ENCODE measurements around the gene NXNL1.
A peak's percentile ranks its signal among the peaks of the same experiment; 100 is the strongest.

The NXNL1 gene

GRCh38 chr19:17466487-17466850 lies 5.7 kb upstream of the NXNL1 start:
- Histone ChIP-seq H3K4me1 (ENCODE audit: control insufficient read depth, insufficient read depth, low read length) (peaks cover 13% of the 10 kb centered on the region), H3K27me3 (ENCODE audit: control insufficient read depth, insufficient read depth, low read length) (no peaks in the 10 kb centered on the region), H3K9ac (ENCODE audit: low read length) (no peak overlapping the region), H3K27ac (ENCODE audit: low read depth, low read length) (no peak overlapping the region), H3K36me3 (ENCODE audit: control insufficient read depth, insufficient read depth, low read length) (no peaks in the 10 kb centered on the region), H3K4me3 (ENCODE audit: low read length) (no peak overlapping the region)

GRCh38 chr19:17458970-17459369 lies 1.8 kb downstream of the NXNL1 start:
- H3K9ac ChIP-seq (ENCODE audit: low read length) = no peak overlapping the region
- no peaks in the 10 kb centered on the region for H3K36me3 ChIP-seq (ENCODE audit: control insufficient read depth, insufficient read depth, low read length)
- no peak overlapping the region for H3K4me3 ChIP-seq (ENCODE audit: low read length)
- peaks cover 11% of the 10 kb centered on the region for H3K27me3 ChIP-seq (ENCODE audit: control insufficient read depth, insufficient read depth, low read length)
- no peak overlapping the region for H3K27ac ChIP-seq (ENCODE audit: low read depth, low read length)
- H3K4me1 ChIP-seq (ENCODE audit: control insufficient read depth, insufficient read depth, low read length) = no peaks in the 10 kb centered on the region

- H3K27me3 ChIP-seq (ENCODE audit: control insufficient read depth, insufficient read depth, low read length) = peaks cover 11% of the 10 kb centered on the region
- H3K9ac ChIP-seq (ENCODE audit: low read length) = no peak overlapping the region
- no peaks in the 10 kb centered on the region for H3K36me3 ChIP-seq (ENCODE audit: control insufficient read depth, insufficient read depth, low read length)
- H3K27ac ChIP-seq (ENCODE audit: low read depth, low read length) = no peak overlapping the region
- H3K4me3 ChIP-seq (ENCODE audit: low read length) = no peak overlapping the region
- no peaks in the 10 kb centered on the region for H3K4me1 ChIP-seq (ENCODE audit: control insufficient read depth, insufficient read depth, low read length)
These were observed 3.1 kb downstream of the NXNL1 start for GRCh38 chr19:17457616-17458015.

- H3K36me3 ChIP-seq (ENCODE audit: control insufficient read depth, insufficient read depth, low read length) = no peaks in the 10 kb centered on the region
- H3K9ac ChIP-seq (ENCODE audit: low read length) = no peak overlapping the region
- H3K27me3 ChIP-seq (ENCODE audit: control insufficient read depth, insufficient read depth, low read length) = peaks cover 11% of the 10 kb centered on the region
- no peak overlapping the region for H3K27ac ChIP-seq (ENCODE audit: low read depth, low read length)
- H3K4me3 ChIP-seq (ENCODE audit: low read length) = no peak overlapping the region
- no peaks in the 10 kb centered on the region for H3K4me1 ChIP-seq (ENCODE audit: control insufficient read depth, insufficient read depth, low read length)
These were observed 4.6 kb downstream of the NXNL1 start for GRCh38 chr19:17456127-17456526.

GRCh38 chr19:17455308-17456123 lies 5.2 kb downstream of the NXNL1 start:
- no peak overlapping the region for H3K4me3 ChIP-seq (ENCODE audit: low read length)
- no peak overlapping the region for H3K27ac ChIP-seq (ENCODE audit: low read depth, low read length)

DNA sequence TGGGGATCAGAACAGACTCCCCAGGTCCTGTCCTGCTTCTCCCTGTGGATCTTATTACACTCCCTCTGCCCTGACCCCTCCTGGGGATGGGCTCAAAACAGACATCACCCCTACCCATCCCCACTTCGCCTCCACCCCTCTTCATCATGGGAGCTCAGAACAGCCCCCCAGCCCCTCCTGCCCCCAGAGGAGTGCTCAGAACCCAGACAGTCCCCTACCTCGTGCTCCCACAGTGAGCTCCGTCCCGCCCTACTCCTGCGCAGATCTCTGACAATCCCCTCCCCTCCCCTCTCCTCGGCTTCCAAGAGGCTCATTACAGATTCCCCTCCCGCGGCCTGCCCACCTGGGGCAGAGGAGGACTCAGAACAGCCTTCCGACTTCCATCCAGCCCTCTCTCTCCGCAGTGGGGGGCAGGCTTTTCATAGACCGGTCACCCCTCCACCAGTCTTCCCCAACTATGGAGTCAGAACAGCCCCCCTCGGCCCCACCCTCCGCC lies 6.1 kb downstream of the NXNL1 start:
- no peaks in the 10 kb centered on the region for H3K4me1 ChIP-seq (ENCODE audit: control insufficient read depth, insufficient read depth, low read length)
- H3K27me3 ChIP-seq (ENCODE audit: control insufficient read depth, insufficient read depth, low read length) = peaks cover 11% of the 10 kb centered on the region
- H3K4me3 ChIP-seq (ENCODE audit: low read length) = no peak overlapping the region
- H3K27ac ChIP-seq (ENCODE audit: low read depth, low read length) = no peak overlapping the region
- no peak overlapping the region for H3K9ac ChIP-seq (ENCODE audit: low read length)
- no peaks in the 10 kb centered on the region for H3K36me3 ChIP-seq (ENCODE audit: control insufficient read depth, insufficient read depth, low read length)

More at GRCh38 chr19:17455308-17456123, 5.2 kb downstream of the NXNL1 start:
- Histone ChIP-seq H3K4me1 (ENCODE audit: control insufficient read depth, insufficient read depth, low read length) (no peaks in the 10 kb centered on the region), H3K36me3 (ENCODE audit: control insufficient read depth, insufficient read depth, low read length) (no peaks in the 10 kb centered on the region), H3K27me3 (ENCODE audit: control insufficient read depth, insufficient read depth, low read length) (peaks cover 11% of the 10 kb centered on the region), H3K9ac (ENCODE audit: low read length) (no peak overlapping the region)

GRCh38 chr19:17451820-17452219 lies 8.9 kb downstream of the NXNL1 start:
- no peaks in the 10 kb centered on the region for H3K4me1 ChIP-seq (ENCODE audit: control insufficient read depth, insufficient read depth, low read length)
- no peak overlapping the region for H3K27ac ChIP-seq (ENCODE audit: low read depth, low read length)
- H3K27me3 ChIP-seq (ENCODE audit: control insufficient read depth, insufficient read depth, low read length) = peaks cover 8% of the 10 kb centered on the region
- H3K4me3 ChIP-seq (ENCODE audit: low read length) = no peak overlapping the region
- H3K36me3 ChIP-seq (ENCODE audit: control insufficient read depth, insufficient read depth, low read length) = no peaks in the 10 kb centered on the region
- no peak overlapping the region for H3K9ac ChIP-seq (ENCODE audit: low read length)

- H3K27ac ChIP-seq (ENCODE audit: low read depth, low read length) = no peak overlapping the region
- H3K4me1 ChIP-seq (ENCODE audit: control insufficient read depth, insufficient read depth, low read length) = no peaks in the 10 kb centered on the region
- no peak overlapping the region for H3K9ac ChIP-seq (ENCODE audit: low read length)
- H3K27me3 ChIP-seq (ENCODE audit: control insufficient read depth, insufficient read depth, low read length) = peaks cover 8% of the 10 kb centered on the region
- no peaks in the 10 kb centered on the region for H3K36me3 ChIP-seq (ENCODE audit: control insufficient read depth, insufficient read depth, low read length)
- no peak overlapping the region for H3K4me3 ChIP-seq (ENCODE audit: low read length)
These were observed 10.3 kb downstream of the NXNL1 start for GRCh38 chr19:17450264-17451075.

- no peak within 1 kb of the TSS for H3K9ac ChIP-seq (ENCODE audit: low read length)
- H3K36me3 ChIP-seq (ENCODE audit: control insufficient read depth, insufficient read depth, low read length) = no peaks in the 10 kb centered on the region
- H3K4me3 ChIP-seq (ENCODE audit: low read length) = peak within 1 kb of the TSS; percentile 51
- peaks cover 2% of the 10 kb centered on the region for H3K27me3 ChIP-seq (ENCODE audit: control insufficient read depth, insufficient read depth, low read length)
- no peaks in the 10 kb centered on the region for H3K4me1 ChIP-seq (ENCODE audit: control insufficient read depth, insufficient read depth, low read length)
- no peak within 1 kb of the TSS for H3K27ac ChIP-seq (ENCODE audit: low read depth, low read length)
These were observed 12.4 kb downstream of the NXNL1 start, which contains the start of gene TMEM221 for GRCh38 chr19:17448131-17448967. Gene TMEM221, minus strand, starts transcription at chr19:17448668. Its CDS starts 206 bp downstream, at chr19:17448462.

- Histone ChIP-seq H3K27ac (ENCODE audit: low read depth, low read length) (no peak overlapping the region), H3K4me3 (ENCODE audit: low read length) (peak overlapping the region; percentile 51), H3K36me3 (ENCODE audit: control insufficient read depth, insufficient read depth, low read length) (no peaks in the 10 kb centered on the region), H3K27me3 (ENCODE audit: control insufficient read depth, insufficient read depth, low read length) (peaks cover 2% of the 10 kb centered on the region), H3K9ac (ENCODE audit: low read length) (no peak overlapping the region), H3K4me1 (ENCODE audit: control insufficient read depth, insufficient read depth, low read length) (no peaks in the 10 kb centered on the region)
These were observed 13.0 kb downstream of the NXNL1 start for GRCh38 chr19:17447704-17448130.

- Histone ChIP-seq H3K36me3 (ENCODE audit: control insufficient read depth, insufficient read depth, low read length) (no peaks in the 10 kb centered on the region), H3K9ac (ENCODE audit: low read length) (no peak overlapping the region), H3K4me1 (ENCODE audit: control insufficient read depth, insufficient read depth, low read length) (no peaks in the 10 kb centered on the region), H3K27me3 (ENCODE audit: control insufficient read depth, insufficient read depth, low read length) (peaks cover 2% of the 10 kb centered on the region), H3K27ac (ENCODE audit: low read depth, low read length) (no peak overlapping the region), H3K4me3 (ENCODE audit: low read length) (no peak overlapping the region)
These were observed 15.1 kb downstream of the NXNL1 start for GRCh38 chr19:17445526-17446165.
